Nephron progenitor cell (in vitro differentiated cells): ENCODE results near the gene LPAR1.

Experiments
- DNase-seq: peaks from one replicate; pipeline ENCODE4 v3.0.0; 2021
- H3K27ac Mint-ChIP-seq: 2 replicates; pipeline ENCODE4 v1.8.0; 2021; ENCODE audit warnings: mild to moderate bottlenecking, moderate library complexity, mixed read lengths
- H3K27me3 Mint-ChIP-seq: 2 replicates; pipeline ENCODE4 v1.8.0; 2021; ENCODE audit warnings: mild to moderate bottlenecking, low read depth, mixed read lengths; ENCODE audit not compliant: poor library complexity
- H3K36me3 Mint-ChIP-seq: 2 replicates; pipeline ENCODE4 v1.8.0; 2021; ENCODE audit warnings: low read depth, mixed read lengths
- H3K4me1 Mint-ChIP-seq: 2 replicates; pipeline ENCODE4 v1.8.0; 2021; ENCODE audit warnings: mixed read lengths
- H3K4me3 Mint-ChIP-seq: 2 replicates; pipeline ENCODE4 v1.8.0; 2021; ENCODE audit warnings: mild to moderate bottlenecking, moderate library complexity, mixed read lengths
- H3K9me3 Mint-ChIP-seq: 2 replicates; pipeline ENCODE4 v1.8.0; 2021; ENCODE audit warnings: mild to moderate bottlenecking, moderate library complexity, mixed read lengths
- TF ChIP-seq, protein P1 (sequence below): fragments of 200-600 bp; sonication (generic); IDR thresholded peaks from 2 replicates; pipeline ENCODE4 v1.5.0; 2021; ENCODE audit warnings: antibody characterized with exemption

Gene LPAR1

DNA sequence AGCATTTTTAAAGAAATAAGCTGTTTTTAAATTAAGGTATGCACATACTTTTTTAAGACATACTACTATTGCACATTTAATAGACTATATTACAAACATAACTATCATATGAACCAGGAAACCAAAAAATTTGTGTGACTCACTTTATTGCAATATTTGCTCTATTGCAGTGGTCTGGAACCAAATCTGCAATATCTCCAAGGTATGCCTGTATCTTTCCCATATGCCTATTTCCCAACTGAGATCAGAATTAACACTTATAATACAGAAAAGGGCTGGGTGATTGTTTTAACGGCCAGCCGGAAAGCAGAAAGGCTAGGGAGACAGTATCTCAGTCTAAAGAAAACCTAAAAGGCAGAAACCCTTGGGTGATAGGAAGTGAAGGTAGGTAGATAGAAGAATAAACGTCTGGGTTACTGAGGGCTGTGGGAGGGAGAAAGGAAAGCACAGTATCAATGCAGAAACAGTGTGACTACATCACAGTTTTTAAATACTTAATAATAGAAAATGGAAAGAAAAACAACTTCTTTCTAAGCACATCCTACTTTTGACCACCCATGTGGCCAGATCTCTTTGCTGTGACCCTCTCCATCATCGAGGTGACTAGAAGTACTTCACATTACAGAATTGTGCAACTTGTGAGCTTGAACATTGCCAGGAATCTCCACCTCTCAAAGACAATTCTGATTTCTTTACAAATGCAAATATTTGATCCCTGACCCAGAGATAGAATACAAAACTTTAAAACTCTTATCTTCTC lies 126.4 kb downstream of the LPAR1 start:
- Mint-ChIP-seq H3K27ac (no peak overlapping the region), H3K27me3 (no peaks in the 10 kb centered on the region), H3K4me1 (no peaks in the 10 kb centered on the region), H3K4me3 (no peak overlapping the region), H3K36me3 (peaks cover 34% of the 10 kb centered on the region), H3K9me3 (peaks cover 52% of the 10 kb centered on the region)
- DNase-seq, result no peak
- TF ChIP-seq, protein P1, sequence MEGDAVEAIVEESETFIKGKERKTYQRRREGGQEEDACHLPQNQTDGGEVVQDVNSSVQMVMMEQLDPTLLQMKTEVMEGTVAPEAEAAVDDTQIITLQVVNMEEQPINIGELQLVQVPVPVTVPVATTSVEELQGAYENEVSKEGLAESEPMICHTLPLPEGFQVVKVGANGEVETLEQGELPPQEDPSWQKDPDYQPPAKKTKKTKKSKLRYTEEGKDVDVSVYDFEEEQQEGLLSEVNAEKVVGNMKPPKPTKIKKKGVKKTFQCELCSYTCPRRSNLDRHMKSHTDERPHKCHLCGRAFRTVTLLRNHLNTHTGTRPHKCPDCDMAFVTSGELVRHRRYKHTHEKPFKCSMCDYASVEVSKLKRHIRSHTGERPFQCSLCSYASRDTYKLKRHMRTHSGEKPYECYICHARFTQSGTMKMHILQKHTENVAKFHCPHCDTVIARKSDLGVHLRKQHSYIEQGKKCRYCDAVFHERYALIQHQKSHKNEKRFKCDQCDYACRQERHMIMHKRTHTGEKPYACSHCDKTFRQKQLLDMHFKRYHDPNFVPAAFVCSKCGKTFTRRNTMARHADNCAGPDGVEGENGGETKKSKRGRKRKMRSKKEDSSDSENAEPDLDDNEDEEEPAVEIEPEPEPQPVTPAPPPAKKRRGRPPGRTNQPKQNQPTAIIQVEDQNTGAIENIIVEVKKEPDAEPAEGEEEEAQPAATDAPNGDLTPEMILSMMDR, result no peak

DNA sequence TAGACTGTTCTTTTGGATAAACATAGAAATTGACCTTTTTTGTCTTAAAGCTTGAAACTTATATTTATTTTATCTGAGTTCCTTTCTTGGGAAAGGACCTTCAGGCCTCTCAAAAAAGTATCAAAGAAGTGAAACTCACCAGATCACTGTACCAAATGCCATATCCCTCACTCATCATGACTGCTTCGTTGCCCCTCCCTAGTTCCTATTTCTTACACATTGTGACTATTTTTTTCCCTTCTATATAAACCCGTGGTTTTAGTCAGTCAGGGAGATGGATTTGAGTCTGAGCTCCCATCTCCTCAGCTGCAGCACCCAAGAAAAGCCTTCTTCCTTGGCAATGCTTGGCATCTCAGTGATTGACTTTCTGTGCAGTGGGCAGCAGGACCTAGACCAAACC lies 129.4 kb downstream of the LPAR1 start:
- TF ChIP-seq, protein P1, result no peak
- Mint-ChIP-seq H3K27me3 (no peaks in the 10 kb centered on the region), H3K9me3 (peaks cover 39% of the 10 kb centered on the region), H3K27ac (no peak overlapping the region), H3K36me3 (peaks cover 24% of the 10 kb centered on the region), H3K4me1 (no peaks in the 10 kb centered on the region), H3K4me3 (no peak overlapping the region)
- no peak for DNase-seq

DNA sequence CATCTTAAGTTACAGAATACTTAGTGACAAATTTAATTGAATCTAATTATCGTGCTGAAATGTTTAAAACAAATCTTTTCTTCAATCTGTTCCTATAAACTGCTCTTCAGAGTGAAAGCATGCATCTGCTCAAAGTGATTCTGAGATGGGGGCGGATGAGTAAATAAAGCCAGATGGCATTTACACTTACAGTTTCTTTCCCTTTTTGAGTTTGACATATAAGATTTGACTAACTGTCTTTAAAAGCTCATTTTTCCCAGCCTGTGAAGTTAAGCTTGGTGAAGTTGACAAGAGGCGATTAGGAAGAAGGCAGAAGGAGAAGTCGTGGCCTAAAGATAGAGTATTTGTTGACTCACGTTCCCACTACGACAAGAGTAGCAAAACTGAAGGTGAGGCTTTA lies 137.4 kb downstream of the LPAR1 start:
- TF ChIP-seq, protein P1, result no peak
- no peaks in the 10 kb centered on the region for H3K4me1 Mint-ChIP-seq
- peaks cover 31% of the 10 kb centered on the region for H3K36me3 Mint-ChIP-seq
- H3K27ac Mint-ChIP-seq, result no peak overlapping the region
- DNase-seq, result no peak
- H3K4me3 Mint-ChIP-seq, result no peak overlapping the region
- H3K27me3 Mint-ChIP-seq, result no peaks in the 10 kb centered on the region
- H3K9me3 Mint-ChIP-seq, result peaks cover 44% of the 10 kb centered on the region

DNA sequence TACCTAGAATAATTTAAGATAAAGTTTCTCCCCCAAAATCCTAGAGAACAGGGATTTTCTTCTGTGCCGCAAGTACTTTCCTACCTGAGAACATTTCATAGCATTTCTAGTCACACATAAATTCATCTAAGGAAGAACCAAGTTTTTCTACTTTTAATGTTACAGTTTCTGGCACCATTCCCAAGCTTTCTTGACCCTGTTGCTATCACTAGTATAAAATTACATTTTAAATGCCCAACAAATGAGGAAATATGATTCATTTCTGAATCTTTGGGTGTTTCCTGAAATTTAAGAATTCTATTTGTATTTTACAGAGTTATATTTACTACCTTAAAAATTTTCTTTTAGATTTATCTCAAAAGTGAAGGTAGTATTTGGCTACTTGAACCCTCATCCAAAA lies 137.8 kb downstream of the LPAR1 start:
- peaks cover 31% of the 10 kb centered on the region for H3K36me3 Mint-ChIP-seq
- DNase-seq, result no peak
- H3K4me3 Mint-ChIP-seq, result no peak overlapping the region
- peaks cover 44% of the 10 kb centered on the region for H3K9me3 Mint-ChIP-seq
- no peak overlapping the region for H3K27ac Mint-ChIP-seq
- no peaks in the 10 kb centered on the region for H3K27me3 Mint-ChIP-seq
- peaks cover under 1% of the 10 kb centered on the region for H3K4me1 Mint-ChIP-seq
- TF ChIP-seq, protein P1, result no peak

DNA sequence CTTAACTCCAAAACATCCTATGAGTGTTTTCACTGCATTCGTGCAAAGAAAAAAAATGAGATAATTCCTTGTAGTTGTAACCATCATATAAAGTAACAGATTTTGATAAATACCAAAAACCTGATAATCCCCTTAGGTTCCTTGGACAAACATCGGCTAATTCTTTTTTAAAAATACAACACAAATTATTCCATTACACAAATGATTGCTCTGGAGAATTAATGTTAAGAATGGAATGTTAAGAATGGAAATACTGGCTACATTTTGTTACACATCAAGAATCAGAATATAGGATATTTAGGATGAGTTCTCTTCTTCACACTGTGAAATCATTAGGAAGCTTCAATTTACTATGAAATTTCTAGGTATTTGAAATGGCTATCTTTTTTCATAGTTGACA lies 139.4 kb downstream of the LPAR1 start:
- Mint-ChIP-seq H3K27me3 (no peaks in the 10 kb centered on the region), H3K9me3 (peaks cover 40% of the 10 kb centered on the region), H3K4me3 (no peak overlapping the region), H3K36me3 (peaks cover 31% of the 10 kb centered on the region), H3K4me1 (peaks cover 5% of the 10 kb centered on the region), H3K27ac (no peak overlapping the region)
- no peak for DNase-seq
- TF ChIP-seq, protein P1, result no peak

DNA sequence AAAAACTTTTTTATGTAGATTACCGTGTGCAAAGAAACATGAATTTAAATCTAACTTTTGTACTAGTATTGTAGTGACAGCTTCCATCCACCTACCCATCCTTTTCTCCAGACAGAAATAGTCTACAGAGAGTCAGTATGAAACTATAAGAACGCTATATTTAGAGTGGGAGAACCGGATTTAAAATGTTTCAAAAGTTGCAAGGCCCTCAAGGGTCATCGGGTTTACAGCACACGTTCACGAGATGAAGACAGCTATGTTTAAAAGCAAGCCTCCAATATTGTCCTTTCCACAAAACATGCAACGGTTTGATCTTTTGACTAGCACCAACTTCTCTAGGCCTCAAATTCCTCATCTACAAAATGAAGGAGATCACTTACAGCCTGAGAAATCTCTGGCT lies 139.9 kb downstream of the LPAR1 start:
- Mint-ChIP-seq H3K36me3 (peaks cover 29% of the 10 kb centered on the region), H3K4me3 (no peak overlapping the region), H3K4me1 (peaks cover 5% of the 10 kb centered on the region), H3K27me3 (no peaks in the 10 kb centered on the region), H3K27ac (no peak overlapping the region), H3K9me3 (peaks cover 37% of the 10 kb centered on the region)
- DNase-seq, result no peak
- TF ChIP-seq, protein P1, result no peak
